HepG2 (cell line): ENCODE results near the gene VPS54. TPM values are rescaled to one million over a fixed set of nuclear protein-coding genes. Genes with fewer than 3 reads are reported as not detected.
A peak's percentile ranks its signal among the peaks of the same experiment; 100 is the strongest.

Experiments used
- AGO1 ChIP-seq: fragments of 200-400 bp; formaldehyde crosslinking; IDR thresholded peaks from 2 replicates; pipeline ENCODE4 v1.6.1; 2017; ENCODE audit warnings: mild to moderate bottlenecking, low read depth, low read length, moderate library complexity; ENCODE audit not compliant: poor library complexity, severe bottlenecking
- EED ChIP-seq: sonication (generic); formaldehyde crosslinking; IDR thresholded peaks from 2 replicates; pipeline ENCODE4 v1.5.0; 2020; ENCODE audit warnings: mild to moderate bottlenecking, missing genetic modification reagents
- FOXM1 ChIP-seq: sonication (generic); formaldehyde crosslinking; IDR thresholded peaks from 2 replicates; pipeline ENCODE4 v1.5.0; 2020; ENCODE audit warnings: missing genetic modification reagents
- GABPA ChIP-seq, 2 experiments: IDR thresholded peaks; 2 replicates each; pipeline ENCODE4 v1.6.1; 2011 to 2016; ENCODE audit warnings: low read depth in 2 of 2, low read length in 1 of 2, missing biosample characterization in 1 of 2, missing genetic modification characterization in 1 of 2
- GATAD1 ChIP-seq: IDR thresholded peaks from 2 replicates; pipeline ENCODE4 v1.6.1; 2016; ENCODE audit warnings: missing genetic modification reagents, missing compliant biosample characterization
- MAFF ChIP-seq: IDR thresholded peaks from 2 replicates; pipeline ENCODE4 v1.6.1; 2011; ENCODE audit warnings: low read depth, low read length, improper control_type of control experiment
- MZF1 ChIP-seq: sonication (generic); formaldehyde crosslinking; IDR thresholded peaks from 2 replicates; pipeline ENCODE4 v1.8.1; 2023; ENCODE audit warnings: mild to moderate bottlenecking, missing genetic modification reagents, borderline replicate concordance
- NFIC ChIP-seq: IDR thresholded peaks from 2 replicates; pipeline ENCODE4 v1.6.1; 2012; ENCODE audit warnings: mild to moderate bottlenecking, low read length, inconsistent platforms
- PATZ1 ChIP-seq: sonication (generic); formaldehyde crosslinking; IDR thresholded peaks from 2 replicates; pipeline ENCODE4 v1.4.0; 2020; ENCODE audit warnings: missing genetic modification reagents
- PBX2 ChIP-seq: IDR thresholded peaks from 2 replicates; pipeline ENCODE4 v1.6.1; 2016; ENCODE audit warnings: control low read depth
- PCBP1 ChIP-seq: fragments of 200-400 bp; formaldehyde crosslinking; IDR thresholded peaks from 2 replicates; pipeline ENCODE4 v1.6.1; 2017; ENCODE audit warnings: mild to moderate bottlenecking, low read depth, low read length, borderline replicate concordance
- RARA ChIP-seq: IDR thresholded peaks from 2 replicates; pipeline ENCODE4 v1.6.1; 2016; ENCODE audit warnings: missing genetic modification reagents, missing compliant biosample characterization
- REST ChIP-seq, 2 experiments: IDR thresholded peaks; 2 replicates each; pipeline ENCODE4 v1.6.1; 2011 to 2012; ENCODE audit warnings: low read length in 2 of 2, borderline replicate concordance in 1 of 2, low read depth in 1 of 2, mild to moderate bottlenecking in 1 of 2, moderate library complexity in 1 of 2
- TGIF2 ChIP-seq: IDR thresholded peaks from 2 replicates; pipeline ENCODE4 v1.6.1; 2016; ENCODE audit warnings: control low read depth, missing compliant biosample characterization
- YEATS4 ChIP-seq: sonication (generic); formaldehyde crosslinking; IDR thresholded peaks from 2 replicates; pipeline ENCODE4 v1.4.0; 2020; ENCODE audit warnings: missing genetic modification reagents, borderline replicate concordance
- ZBTB46 ChIP-seq: sonication (generic); formaldehyde crosslinking; IDR thresholded peaks from 2 replicates; pipeline ENCODE4 v1.4.0; 2020; ENCODE audit warnings: mild to moderate bottlenecking, missing genetic modification reagents, borderline replicate concordance
- ZC3H4 ChIP-seq: sonication (generic); formaldehyde crosslinking; IDR thresholded peaks from 2 replicates; pipeline ENCODE4 v1.4.0; 2020; ENCODE audit warnings: missing genetic modification reagents, borderline replicate concordance
- ZNF207 ChIP-seq: fragments of 450-650 bp; IDR thresholded peaks from 2 replicates; pipeline ENCODE4 v1.6.1; 2016; ENCODE audit warnings: antibody characterized with exemption, borderline replicate concordance
- ZNF260 ChIP-seq: sonication (generic); formaldehyde crosslinking; IDR thresholded peaks from 2 replicates; pipeline ENCODE4 v1.4.0; 2020; ENCODE audit warnings: missing genetic modification reagents, low read depth, mild to moderate bottlenecking, borderline replicate concordance
- ZNF484 ChIP-seq: sonication (generic); formaldehyde crosslinking; IDR thresholded peaks from 2 replicates; pipeline ENCODE4 v1.5.1; 2020; ENCODE audit warnings: mild to moderate bottlenecking, low read depth, missing genetic modification reagents, borderline replicate concordance
- ZNF543 ChIP-seq: sonication (generic); formaldehyde crosslinking; IDR thresholded peaks from 2 replicates; pipeline ENCODE4 v1.4.0; 2020; ENCODE audit warnings: mild to moderate bottlenecking, missing genetic modification reagents
- ZNF558 ChIP-seq: sonication (generic); formaldehyde crosslinking; IDR thresholded peaks from 2 replicates; pipeline ENCODE4 v1.9.0; 2022; ENCODE audit warnings: mild to moderate bottlenecking, missing genetic modification reagents, borderline replicate concordance
- ZNF816 ChIP-seq: sonication (generic); formaldehyde crosslinking; IDR thresholded peaks from 2 replicates; pipeline ENCODE4 v1.8.0; 2022; ENCODE audit warnings: missing genetic modification reagents, mild to moderate bottlenecking, borderline replicate concordance
- polyA plus RNA-seq, 8 experiments: library from polyadenylated mRNA; depleted of rRNA in 3 of 8; stranded (reverse) in 7 of 8; unstranded in 1 of 8; fragments of >200 nt; fragmentation: Illumina TruSeq in 4 of 8; extraction: Trizol in 4 of 8; gene quantifications; 2 replicates each; pipeline versions ENCODE4 v1.2.1 to v1.2.3, GENCODE V29; 2011 to 2016; ENCODE audit warnings: low read depth in 4 of 8, missing spikeins in 1 of 8, mixed read lengths in 1 of 8; ENCODE audit not compliant: insufficient read depth in 1 of 8
- total RNA-seq, 5 experiments: library from RNA; depleted of rRNA; stranded (reverse); fragments of >200 nt; fragmentation: Illumina TruSeq; extraction: Trizol; gene quantifications; 2 replicates each; pipeline ENCODE4 v1.2.3, GENCODE V29; 2016; ENCODE audit warnings: low read depth in 1 of 5

Gene VPS54
- total and polyA plus RNA-seq, 2 of the 13 experiments (the other 11 are each of a cell fraction or from before 2014, with no cell fraction given) = 64.7 to 77.5 TPM

GRCh38 chr2:64018701-64019082, 536 bp downstream of the VPS54 start (continued):
- TF ChIP-seq PATZ1 (CRISPR knock-in tag) = peak; percentile 20
- TF ChIP-seq ZNF260 = no peak
- TF ChIP-seq ZC3H4 (CRISPR knock-in tag) = no peak
- TF ChIP-seq ZNF207 = no peak
- no peak for TF ChIP-seq AGO1
- no peak for TF ChIP-seq ZNF816 (CRISPR knock-in tag)
- TF ChIP-seq YEATS4 (CRISPR knock-in tag) = peak; percentile 2; the same call in 1 of the 2 replicates
- no peak for TF ChIP-seq ZNF543
- TF ChIP-seq MZF1 (CRISPR knock-in tag) = no peak
- no peak for TF ChIP-seq ZNF558 (CRISPR knock-in tag)
- 0 out of 2 replicates have a peak, but pooled peaks have one; percentile 7 for TF ChIP-seq GATAD1 (CRISPR knock-in tag)
- no peak for TF ChIP-seq MAFF
- no peak for TF ChIP-seq PCBP1
- no peak for TF ChIP-seq PBX2 (CRISPR knock-in tag)
- TF ChIP-seq GABPA (IDR thresholded peaks at IDR 0.05; ENCODE audit: low read depth, low read length) = no peak
- TF ChIP-seq GABPA (CRISPR knock-in tag; IDR thresholded peaks at IDR 0.05; ENCODE audit: low read depth) = no peak
- no peak for TF ChIP-seq NFIC
- peak; percentile 8; the same call in 1 of the 2 replicates for TF ChIP-seq TGIF2 (CRISPR knock-in tag)
- no peak for TF ChIP-seq RARA (CRISPR knock-in tag)
- TF ChIP-seq FOXM1 (CRISPR knock-in tag) = no peak
- TF ChIP-seq ZBTB46 = no peak
- TF ChIP-seq ZNF484 (CRISPR knock-in tag) = no peak
- 0 out of 4 replicates have a peak, but pooled peaks of 1 of the 2 experiments have one; percentile 17 for TF ChIP-seq REST (IDR thresholded peaks at IDR 0.05; ENCODE audit: borderline replicate concordance in 1 of 2, low read depth in 1 of 2, low read length in 2 of 2)
- TF ChIP-seq EED (CRISPR knock-in tag) = 0 out of 2 replicates have a peak, but pooled peaks have one; percentile 0
